Measurements from ENCODE around the gene MOK. TPM values are rescaled to one million over a fixed set of nuclear protein-coding genes. Genes with fewer than 3 reads are reported as not detected.
"Not testable (repeated sequence)": the region's sequence is repeated elsewhere in the genome, so short reads cannot be mapped to it uniquely, and the experiment has no call there.

MOK gene
- total RNA-seq, 1 experiment from 2014 or later: 2.8 TPM

DNA sequence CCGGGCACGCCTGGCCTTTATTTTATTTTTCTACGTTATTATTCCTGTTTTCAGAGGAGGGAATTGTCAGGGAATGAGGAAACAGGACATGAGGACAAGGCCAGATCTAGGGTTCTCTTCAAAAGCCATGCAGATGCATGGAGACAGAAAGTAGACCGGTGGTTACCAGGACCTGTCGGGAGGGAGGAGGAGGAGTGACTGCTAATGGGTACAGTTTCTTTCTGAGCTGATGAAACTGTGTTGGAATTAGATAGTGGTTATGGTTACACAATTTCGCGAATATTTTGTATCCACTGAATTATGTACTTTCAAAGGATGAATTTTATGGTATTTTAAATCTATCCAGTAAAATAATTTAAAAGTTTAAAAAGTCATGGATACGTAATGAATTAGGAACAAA is 25.8 kb upstream of the MOK start:
- H2BK120ac ChIP-seq (ENCODE audit: low read depth, low read length, poor library complexity, severe bottlenecking): no peak overlapping the region
- TF ChIP-seq, protein P1, sequence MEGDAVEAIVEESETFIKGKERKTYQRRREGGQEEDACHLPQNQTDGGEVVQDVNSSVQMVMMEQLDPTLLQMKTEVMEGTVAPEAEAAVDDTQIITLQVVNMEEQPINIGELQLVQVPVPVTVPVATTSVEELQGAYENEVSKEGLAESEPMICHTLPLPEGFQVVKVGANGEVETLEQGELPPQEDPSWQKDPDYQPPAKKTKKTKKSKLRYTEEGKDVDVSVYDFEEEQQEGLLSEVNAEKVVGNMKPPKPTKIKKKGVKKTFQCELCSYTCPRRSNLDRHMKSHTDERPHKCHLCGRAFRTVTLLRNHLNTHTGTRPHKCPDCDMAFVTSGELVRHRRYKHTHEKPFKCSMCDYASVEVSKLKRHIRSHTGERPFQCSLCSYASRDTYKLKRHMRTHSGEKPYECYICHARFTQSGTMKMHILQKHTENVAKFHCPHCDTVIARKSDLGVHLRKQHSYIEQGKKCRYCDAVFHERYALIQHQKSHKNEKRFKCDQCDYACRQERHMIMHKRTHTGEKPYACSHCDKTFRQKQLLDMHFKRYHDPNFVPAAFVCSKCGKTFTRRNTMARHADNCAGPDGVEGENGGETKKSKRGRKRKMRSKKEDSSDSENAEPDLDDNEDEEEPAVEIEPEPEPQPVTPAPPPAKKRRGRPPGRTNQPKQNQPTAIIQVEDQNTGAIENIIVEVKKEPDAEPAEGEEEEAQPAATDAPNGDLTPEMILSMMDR (conservative IDR thresholded peaks at IDR 0.05): no peak
- H3K4ac ChIP-seq (ENCODE audit: low read depth, low read length): no peak overlapping the region
- no peak overlapping the region for H3K56ac ChIP-seq (ENCODE audit: insufficient read length, low read depth, low read length)
- H3K27me3 ChIP-seq (ENCODE audit: insufficient read depth, low read length): no peaks in the 10 kb centered on the region
- no peaks in the 10 kb centered on the region for H3K27me3 Mint-ChIP-seq (ENCODE audit: low read depth)
- no peaks in the 10 kb centered on the region for H3K9me3 Mint-ChIP-seq
- no peaks in the 10 kb centered on the region for H4K20me1 ChIP-seq (ENCODE audit: control insufficient read depth, insufficient read depth, insufficient read length)
- WGBS (ENCODE audit: extremely low coverage, insufficient read length, low lambda C conversion rate): no CpG with 5 or more reads among the region's 8 CpGs
- H2BK12ac ChIP-seq (ENCODE audit: insufficient read length, low read depth, low read length): no peak overlapping the region
- no peak overlapping the region for H2AK5ac ChIP-seq (ENCODE audit: insufficient read length, low read length)
- no peak overlapping the region for H3T11ph ChIP-seq (ENCODE audit: low read length)
- no peaks in the 10 kb centered on the region for H3K79me1 ChIP-seq (ENCODE audit: insufficient read depth, low read depth, low read length, poor library complexity, severe bottlenecking)
- H2AFZ ChIP-seq (ENCODE audit: low read length): no peak overlapping the region
- H3K4me2 ChIP-seq (ENCODE audit: insufficient read depth, insufficient read length, low read length): no peak overlapping the region
- H2BK15ac ChIP-seq (ENCODE audit: low read depth, low read length): no peak overlapping the region
- H3K36me3 Mint-ChIP-seq (ENCODE audit: insufficient read depth in 1 of 3, low read depth in 3 of 3): peaks cover 10 to 33% (median 22%) of the 10 kb centered on the region in 3 experiments
- no peak overlapping the region for H4K5ac ChIP-seq (ENCODE audit: insufficient read length, low read depth, low read length)
- no peak overlapping the region for H2BK5ac ChIP-seq (ENCODE audit: insufficient read length, low read length)
- H3K9ac ChIP-seq (ENCODE audit: extremely low read depth, insufficient read length, low read length): no peak overlapping the region
- no peaks in the 10 kb centered on the region for H3K79me2 ChIP-seq (ENCODE audit: insufficient read depth, low read length)
- H3K4me1 Mint-ChIP-seq: no peaks in the 10 kb centered on the region
- no peak overlapping the region for H2BK20ac ChIP-seq (ENCODE audit: low read depth, low read length, poor library complexity, severe bottlenecking)
- H3K4me3 Mint-ChIP-seq: no peak overlapping the region
- H3K27ac Mint-ChIP-seq: no peak overlapping the region
- H3K18ac ChIP-seq (ENCODE audit: insufficient read length, low read depth, low read length): no peak overlapping the region
- no peak overlapping the region for H3K23ac ChIP-seq (ENCODE audit: insufficient read length, low read depth, low read length)
- DNase-seq: no peak
- no peak overlapping the region for H3K27ac ChIP-seq (ENCODE audit: insufficient read length, low read depth, low read length)
- no peak overlapping the region for H4K91ac ChIP-seq (ENCODE audit: insufficient read length, low read depth, low read length)
- no peaks in the 10 kb centered on the region for H3K23me2 ChIP-seq (ENCODE audit: insufficient read length, low read depth, low read length, poor library complexity, severe bottlenecking)
- H3K4me1 ChIP-seq (ENCODE audit: insufficient read depth, low read length): no peaks in the 10 kb centered on the region
- H3K9me3 ChIP-seq (ENCODE audit: control insufficient read depth, low read depth, low read length): no peaks in the 10 kb centered on the region
- H4K8ac ChIP-seq (replicated peaks; ENCODE audit: insufficient read length, low read depth, low read length): no peak overlapping the region
- no peak overlapping the region for H3K14ac ChIP-seq (ENCODE audit: insufficient read depth, low read length)

DNA sequence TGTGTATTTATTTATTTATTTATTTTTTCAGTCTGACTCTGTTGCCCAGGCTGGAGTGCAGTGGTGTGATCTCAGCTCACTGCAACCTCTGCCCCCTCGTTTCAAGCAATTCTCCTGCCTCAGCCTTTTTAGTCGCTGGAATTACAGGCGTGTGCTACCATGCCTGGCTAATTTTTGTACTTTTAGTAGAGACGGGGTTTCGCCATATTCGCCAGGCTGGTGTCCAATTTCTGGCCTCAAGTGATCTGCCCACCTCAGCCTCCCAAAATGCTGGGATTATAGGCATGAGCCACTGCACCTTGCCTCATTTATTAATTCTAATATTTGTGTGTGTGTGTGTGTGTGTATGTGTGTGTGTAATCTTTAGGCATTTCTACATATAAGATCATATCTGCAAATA is 24.4 kb upstream of the MOK start:
- H3T11ph ChIP-seq (ENCODE audit: low read length); H3K9me3 Mint-ChIP-seq; H3K23me2 ChIP-seq (ENCODE audit: insufficient read length, low read depth, low read length, poor library complexity, severe bottlenecking); H2AK5ac ChIP-seq (ENCODE audit: insufficient read length, low read length); H4K91ac ChIP-seq (ENCODE audit: insufficient read length, low read depth, low read length); H4K20me1 ChIP-seq (ENCODE audit: control insufficient read depth, insufficient read depth, insufficient read length); H2BK120ac ChIP-seq (ENCODE audit: low read depth, low read length, poor library complexity, severe bottlenecking); H3K4me2 ChIP-seq (ENCODE audit: insufficient read depth, insufficient read length, low read length); H3K27ac Mint-ChIP-seq; H4K8ac ChIP-seq (replicated peaks; ENCODE audit: insufficient read length, low read depth, low read length); H3K4me3 Mint-ChIP-seq; H3K27me3 Mint-ChIP-seq (ENCODE audit: low read depth); H3K23ac ChIP-seq (ENCODE audit: insufficient read length, low read depth, low read length); H3K9ac ChIP-seq (ENCODE audit: extremely low read depth, insufficient read length, low read length); H3K4me1 Mint-ChIP-seq; H2BK20ac ChIP-seq (ENCODE audit: low read depth, low read length, poor library complexity, severe bottlenecking); H3K79me2 ChIP-seq (ENCODE audit: insufficient read depth, low read length); H3K4ac ChIP-seq (ENCODE audit: low read depth, low read length); H3K79me1 ChIP-seq (ENCODE audit: insufficient read depth, low read depth, low read length, poor library complexity, severe bottlenecking); H3K18ac ChIP-seq (ENCODE audit: insufficient read length, low read depth, low read length); H3K56ac ChIP-seq (ENCODE audit: insufficient read length, low read depth, low read length); H3K27ac ChIP-seq (ENCODE audit: insufficient read length, low read depth, low read length); H2BK12ac ChIP-seq (ENCODE audit: insufficient read length, low read depth, low read length); H2AFZ ChIP-seq (ENCODE audit: low read length); H3K27me3 ChIP-seq (ENCODE audit: insufficient read depth, low read length); DNase-seq; H3K9me3 ChIP-seq (ENCODE audit: control insufficient read depth, low read depth, low read length); H4K5ac ChIP-seq (ENCODE audit: insufficient read length, low read depth, low read length); H2BK15ac ChIP-seq (ENCODE audit: low read depth, low read length); H3K14ac ChIP-seq (ENCODE audit: insufficient read depth, low read length); H2BK5ac ChIP-seq (ENCODE audit: insufficient read length, low read length); H3K4me1 ChIP-seq (ENCODE audit: insufficient read depth, low read length): not testable (repeated sequence)
- no CpG with 5 or more reads among the region's 6 CpGs for WGBS (ENCODE audit: extremely low coverage, insufficient read length, low lambda C conversion rate)
- peaks cover 4 to 26% (median 14%) of the 10 kb centered on the region in 3 experiments; a peak in 6 of 7 replicates for H3K36me3 Mint-ChIP-seq (ENCODE audit: insufficient read depth in 1 of 3, low read depth in 3 of 3)

Measured in H9 (cell line).